Kidney (tissue), 14 donors: Measurements from ENCODE around the gene TMEM131L. TPM values are rescaled to one million over a fixed set of nuclear protein-coding genes. Genes with fewer than 3 reads are reported as not detected.

Source experiments
- DNase-seq, 5 donors: peaks; one replicate each; pipeline ENCODE4 v3.0.0-alpha.2; 2013 to 2020
- FAIRE-seq: peaks from 2 replicates; lab custom pipeline; 2012; peaks lifted over from hg19 to GRCh38; lab: Jason Lieb, UNC
- H3K27ac ChIP-seq, 2 donors: one replicate each; pipeline ENCODE4 v1.7.0; 2013; ENCODE audit warnings: low read depth in 2 of 2, low read length in 2 of 2, inconsistent platforms in 1 of 2
- H3K27me3 ChIP-seq: one replicate; pipeline ENCODE4 v1.7.1; 2013; ENCODE audit warnings: low read length, inconsistent platforms; ENCODE audit not compliant: control insufficient read depth, insufficient read depth
- H3K36me3 ChIP-seq, 3 donors: one replicate each; pipeline versions ENCODE4 v1.7.0 to v1.7.1; 2013; ENCODE audit warnings: low read length in 3 of 3, control low read depth in 1 of 3, inconsistent platforms in 1 of 3; ENCODE audit not compliant: insufficient read depth in 3 of 3, control insufficient read depth in 2 of 3
- H3K4me1 ChIP-seq, 3 donors: one replicate each; pipeline versions ENCODE4 v1.7.0 to v1.7.1; 2013; ENCODE audit warnings: low read length in 3 of 3, inconsistent platforms in 1 of 3, low read depth in 1 of 3; ENCODE audit not compliant: control insufficient read depth in 2 of 3, insufficient read depth in 2 of 3
- H3K4me3 ChIP-seq, 3 donors: one replicate each; pipeline versions ENCODE4 v1.7.0 to v1.8.1; 2013; ENCODE audit warnings: low read length in 3 of 3, control low read depth in 1 of 3, inconsistent platforms in 1 of 3
- H3K9ac ChIP-seq, 3 donors: one replicate each; pipeline versions ENCODE4 v1.7.0 to v1.7.1; 2013; ENCODE audit warnings: low read length in 3 of 3, control low read depth in 1 of 3, inconsistent platforms in 1 of 3
- H3K9me3 ChIP-seq, 3 donors: one replicate each; pipeline versions ENCODE4 v1.7.0 to v1.7.1; 2013; ENCODE audit warnings: low read length in 3 of 3, control low read depth in 1 of 3, inconsistent platforms in 1 of 3; ENCODE audit not compliant: control insufficient read depth in 2 of 3, insufficient read depth in 1 of 3
- CTCF ChIP-seq: IDR thresholded peaks from 3 replicates; pipeline ENCODE4 v1.5.1; 2012; ENCODE audit warnings: mild to moderate bottlenecking, moderate library complexity, borderline replicate concordance; ENCODE audit not compliant: insufficient read depth; ENCODE audit errors: extremely low read depth
- intact Hi-C: fragments of 100-400 bp; cut with DNase I; formaldehyde crosslinking; loops from one replicate; pipeline ENCODE4 v1.11.1; 2022
- polyA plus RNA-seq: library from polyadenylated mRNA; stranded (reverse); fragments of 350-450 nt; fragmentation: Illumina TruSeq; extraction: RNeasy Lipid Tissue Mini Kit (QIAGEN cat#74804); gene quantifications from one replicate; pipeline ENCODE4 v1.2.3, GENCODE V29; 2014; ENCODE audit warnings: low read depth, low replicate concordance; ENCODE audit not compliant: insufficient read depth
- total RNA-seq: library from RNA; stranded (reverse); fragmentation: NEBNext Ultra II Directional; extraction: Animal tissue kit (Norgen Biotek cat#: 25700); gene quantifications from one replicate; pipeline ENCODE4 v1.2.1, GENCODE V29; 2021
- donor health status: control.
- donor health status: control.
- donor health status: control.
- donor health status: control.
- donor health status: control.
- donor health status: DM: yes; HTN: yes; CAD: no.
- donor health status: Normal renal cell carcinoma (clear cell type).

The TMEM131L gene
- total and polyA plus RNA-seq, 2 donors from 2014 or later, result 3.0 to 17.0 TPM

DNA sequence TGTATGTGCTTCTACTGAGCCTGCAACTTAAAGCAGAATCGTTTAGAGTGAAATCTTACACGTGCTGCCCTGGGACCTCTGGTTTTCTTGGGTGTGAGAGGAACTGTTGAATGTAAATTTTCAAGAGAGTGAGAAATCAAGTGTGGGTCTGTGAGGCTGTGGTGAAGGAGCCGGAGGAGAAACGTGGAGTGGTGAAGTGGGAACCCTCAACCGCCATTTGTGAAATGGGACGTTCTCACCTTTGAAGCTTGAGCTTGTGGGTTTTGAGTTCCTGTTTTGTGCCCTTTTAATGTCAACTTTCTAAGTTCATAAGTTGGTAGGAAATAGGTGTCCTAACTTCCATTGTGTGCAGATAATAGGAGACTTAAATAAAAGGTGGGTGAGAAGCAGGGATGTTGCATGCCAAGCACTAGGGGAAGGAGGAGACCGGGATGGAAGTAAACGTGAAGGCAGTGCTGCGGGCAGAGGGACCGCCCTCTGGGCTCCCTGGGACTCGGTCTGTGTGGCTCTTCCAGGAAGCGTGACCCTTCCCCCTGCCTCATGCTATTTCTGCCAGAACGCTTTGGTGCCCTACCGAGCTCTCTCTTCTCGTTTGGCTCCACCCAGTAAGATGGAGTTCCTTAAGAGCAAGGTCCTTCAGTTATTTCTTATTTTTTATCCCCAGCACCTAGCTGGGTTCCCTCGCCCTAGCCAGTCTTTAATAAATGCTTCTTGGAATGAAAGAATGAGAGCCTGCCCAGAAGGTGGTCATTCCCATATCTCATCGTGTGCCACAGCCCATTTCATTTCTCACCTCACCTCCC, 56.0 kb downstream of the TMEM131L start:
- Histone ChIP-seq H3K4me1 (no peaks in the 10 kb centered on the region), H3K9ac (no peak overlapping the region)

GRCh38 chr4:153522802-153523094, 56.6 kb downstream of the TMEM131L start:
- H3K4me1 ChIP-seq, result no peaks in the 10 kb centered on the region
- H3K27me3 ChIP-seq, result no peaks in the 10 kb centered on the region
- no peaks in the 10 kb centered on the region for H3K9me3 ChIP-seq
- intact Hi-C loops, result no loop called here
- no peak for TF ChIP-seq CTCF
- FAIRE-seq (no peak), DNase-seq (no peak)
- no peaks in the 10 kb centered on the region for H3K36me3 ChIP-seq
- no peak overlapping the region for H3K27ac ChIP-seq
- H3K4me3 ChIP-seq, result no peak overlapping the region
- no peak overlapping the region for H3K9ac ChIP-seq

More for the DNA sequence above, 56.0 kb downstream of the TMEM131L start:
- no peaks in the 10 kb centered on the region for H3K36me3 ChIP-seq
- no peak overlapping the region for H3K4me3 ChIP-seq
- H3K9me3 ChIP-seq, result no peaks in the 10 kb centered on the region
- intact Hi-C loops, result no loop called here
- H3K27me3 ChIP-seq, result no peaks in the 10 kb centered on the region
- DNase-seq (no peak), FAIRE-seq (no peak)
- no peak for TF ChIP-seq CTCF
- H3K27ac ChIP-seq, result no peak overlapping the region

DNA sequence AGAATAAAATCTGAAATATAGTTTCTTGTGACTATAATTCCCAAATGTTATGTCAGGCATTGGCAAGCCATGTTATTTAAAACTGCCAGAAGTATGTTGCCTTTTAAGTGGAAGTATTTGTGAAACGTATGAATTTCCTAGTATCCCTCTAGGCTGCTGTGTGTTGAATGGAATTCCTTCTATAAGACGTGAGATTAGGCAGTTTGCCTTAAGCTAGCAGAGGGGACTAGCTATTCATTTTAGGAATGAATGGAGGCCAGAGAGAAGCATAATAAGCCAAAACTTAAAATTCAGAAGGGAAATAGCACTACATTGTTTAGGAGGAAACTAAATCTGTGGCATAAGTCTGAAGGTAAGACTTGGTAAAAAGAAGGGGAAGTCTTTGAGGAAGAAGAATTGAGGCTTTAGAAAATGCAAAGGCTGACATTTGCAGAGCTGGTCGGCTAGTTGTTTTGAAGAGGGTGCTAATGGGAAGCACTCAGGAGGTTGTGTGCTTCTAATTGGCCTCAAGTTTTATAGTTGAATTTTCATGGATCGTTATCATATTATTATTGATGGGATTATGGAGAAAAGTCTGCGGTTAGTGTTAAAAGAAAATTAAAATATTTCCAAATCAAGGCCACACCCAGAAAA, 57.1 kb downstream of the TMEM131L start:
- no peak for DNase-seq
- no peak overlapping the region for H3K4me3 ChIP-seq
- no peaks in the 10 kb centered on the region for H3K9me3 ChIP-seq
- H3K4me1 ChIP-seq, result no peaks in the 10 kb centered on the region
- no peak for TF ChIP-seq CTCF
- no peak for FAIRE-seq
- no peaks in the 10 kb centered on the region for H3K36me3 ChIP-seq
- H3K27ac ChIP-seq, result no peak overlapping the region
- intact Hi-C loops, result no loop called here
- H3K9ac ChIP-seq, result no peak overlapping the region
- H3K27me3 ChIP-seq, result no peaks in the 10 kb centered on the region
